Measurements from ENCODE around the gene SLC6A8.

SLC6A8 gene

GRCh38 chrX:153687121-153688039, at the start of gene SLC6A8:
Gene SLC6A8, plus strand, starts transcription at chrX:153687926. Its CDS starts 649 bp downstream, at chrX:153688575.
- DNase-seq (ENCODE audit: low read depth), result peak; percentile 19

- DNase-seq (ENCODE audit: low read depth), result no peak
Measured at GRCh38 chrX:153638041-153638371, 49.7 kb upstream of the SLC6A8 start.

- no peak for DNase-seq (ENCODE audit: low read depth)
Measured at GRCh38 chrX:153638436-153639176, 49.1 kb upstream of the SLC6A8 start.

- no peak for DNase-seq (ENCODE audit: low read depth)
Measured at GRCh38 chrX:153639177-153640044, 48.3 kb upstream of the SLC6A8 start.

GRCh38 chrX:153640045-153640686, 47.6 kb upstream of the SLC6A8 start:
- no peak for DNase-seq (ENCODE audit: low read depth)

- no peak for DNase-seq (ENCODE audit: low read depth)
Measured at GRCh38 chrX:153640736-153641575, 46.8 kb upstream of the SLC6A8 start.

GRCh38 chrX:153641627-153642026, 46.1 kb upstream of the SLC6A8 start:
- DNase-seq (ENCODE audit: low read depth), result no peak

- DNase-seq (ENCODE audit: low read depth), result no peak
Measured at GRCh38 chrX:153642051-153642654, 45.6 kb upstream of the SLC6A8 start.

GRCh38 chrX:153642655-153643430, 44.9 kb upstream of the SLC6A8 start:
- no peak for DNase-seq (ENCODE audit: low read depth)

- DNase-seq (ENCODE audit: low read depth), result no peak
Measured at GRCh38 chrX:153643431-153644351, 44.0 kb upstream of the SLC6A8 start.

- DNase-seq (ENCODE audit: low read depth), result no peak
Measured at GRCh38 chrX:153644356-153645125, 43.2 kb upstream of the SLC6A8 start.

GRCh38 chrX:153645151-153645550, 42.6 kb upstream of the SLC6A8 start:
- no peak for DNase-seq (ENCODE audit: low read depth)

- no peak for DNase-seq (ENCODE audit: low read depth)
Measured at GRCh38 chrX:153645921-153646488, 41.7 kb upstream of the SLC6A8 start.

- DNase-seq (ENCODE audit: low read depth), result no peak
Measured at GRCh38 chrX:153646620-153647373, 40.9 kb upstream of the SLC6A8 start, which contains the start of gene DUSP9. Gene DUSP9, plus strand, starts transcription at chrX:153647203. Its CDS starts 751 bp downstream, at chrX:153647954.

- no peak for DNase-seq (ENCODE audit: low read depth)
Measured at GRCh38 chrX:153647461-153648357, 40.0 kb upstream of the SLC6A8 start.

Measured in stimulated activated CD4-positive, alpha-beta T cell treated with anti-CD3 and anti-CD28 coated beads, Interleukin-2, amount 100 ng/mL, for 4 hours (primary cell).